ENCODE results near the gene SPSB1. TPM values are rescaled to one million over a fixed set of nuclear protein-coding genes. Genes with fewer than 3 reads are reported as not detected.

Gene SPSB1
- total and polyA plus RNA-seq, 10 donors, result 1.3 to 7.9 (median 4.1) TPM

GRCh38 chr1:9260059-9260766 lies 32.5 kb upstream of the SPSB1 start:
- WGBS, 5 donors, result 93 to 98% (median 96%) methylated on average over 20 of the region's 20 CpGs
- H3K4me3 ChIP-seq, result no peak overlapping the region
- no peaks in the 10 kb centered on the region for H3K27me3 ChIP-seq (replicated peaks in 1 of 7)
- intact Hi-C loops (cut with DNase I; ENCODE audit: low total_unique reads), result no loop called here
- no peak for DNase-seq
- H3K9me3 ChIP-seq, result no peaks in the 10 kb centered on the region
- no peak overlapping the region for H3K27ac ChIP-seq
- H3K36me3 ChIP-seq, result peaks cover 0 to 77% (median 35%) of the 10 kb centered on the region in 6 donors
- TF ChIP-seq POLR2AphosphoS5 (IDR thresholded peaks at IDR 0.05) (no peak), POLR2A (IDR thresholded peaks at IDR 0.05) (no peak), CTCF (IDR thresholded peaks at IDR 0.05 in 8 of 11, conservative IDR thresholded peaks at IDR 0.05 in 3 of 11) (no peak)
- H3K4me1 ChIP-seq, result peaks cover 0 to 36% (median 10%) of the 10 kb centered on the region in 6 donors

GRCh38 chr1:9261496-9261895 lies 31.2 kb upstream of the SPSB1 start:
- intact Hi-C loops (cut with DNase I; ENCODE audit: low total_unique reads), result no loop called here
- DNase-seq, result no peak
- no peak overlapping the region for H3K4me3 ChIP-seq
- no peak overlapping the region for H3K27ac ChIP-seq
- peaks cover 0 to 77% (median 42%) of the 10 kb centered on the region in 6 donors for H3K36me3 ChIP-seq
- no peaks in the 10 kb centered on the region for H3K27me3 ChIP-seq (replicated peaks in 1 of 7)
- H3K9me3 ChIP-seq, result no peaks in the 10 kb centered on the region
- TF ChIP-seq POLR2A (IDR thresholded peaks at IDR 0.05) (no peak), CTCF (IDR thresholded peaks at IDR 0.05 in 8 of 11, conservative IDR thresholded peaks at IDR 0.05 in 3 of 11) (no peak), POLR2AphosphoS5 (IDR thresholded peaks at IDR 0.05) (no peak)
- 75 to 94% (median 91%) methylated on average over 8 of the region's 8 CpGs for WGBS, 5 donors
- peaks cover 0 to 34% (median 2%) of the 10 kb centered on the region in 6 donors for H3K4me1 ChIP-seq

GRCh38 chr1:9262096-9262986 lies 30.4 kb upstream of the SPSB1 start:
- DNase-seq, result peak; percentile 54
- H3K36me3 ChIP-seq, result peaks cover 0 to 74% (median 42%) of the 10 kb centered on the region in 6 donors
- no peaks in the 10 kb centered on the region for H3K27me3 ChIP-seq (replicated peaks in 1 of 7)
- H3K4me3 ChIP-seq, result no peak overlapping the region
- intact Hi-C loops (cut with DNase I; ENCODE audit: low total_unique reads), result no loop called here
- no peaks in the 10 kb centered on the region for H3K9me3 ChIP-seq
- peak in 1 of 3 donors; percentile 8 for TF ChIP-seq POLR2AphosphoS5 (IDR thresholded peaks at IDR 0.05)
- no peak for TF ChIP-seq POLR2A (IDR thresholded peaks at IDR 0.05)
- no peak for TF ChIP-seq CTCF (IDR thresholded peaks at IDR 0.05 in 8 of 11, conservative IDR thresholded peaks at IDR 0.05 in 3 of 11)
- peaks cover 0 to 38% (median 4%) of the 10 kb centered on the region in 6 donors for H3K4me1 ChIP-seq
- H3K27ac ChIP-seq, result no peak overlapping the region
- WGBS, 5 donors, result 88 to 94% (median 91%) methylated on average over 20 to 33 of the region's 33 CpGs

All from spleen (tissue), 11 donors.